Right lobe of liver (tissue), 4 donors: Measurements from ENCODE around the gene DCAF11.

Source experiments
- POLR2A ChIP-seq: fragments of 450-650 bp; IDR thresholded peaks from one replicate; pipeline ENCODE4 v1.6.1; 2017; ENCODE audit warnings: antibody characterized with exemption, mild to moderate bottlenecking
- TF ChIP-seq, protein P1 (sequence below), 4 donors: fragments of 200-600 bp in 3 of 4; fragments of 450-650 bp in 1 of 4; IDR thresholded peaks; one replicate each; pipeline versions ENCODE4 v1.5.1 to v1.8.0; 2016 to 2022; ENCODE audit warnings: antibody characterized with exemption in 4 of 4, mild to moderate bottlenecking in 2 of 4
- donor health status: DM: no; HTN: no; CAD: no.
- donor health status: DM: no; HTN: no; CAD: no.
- donor health status: DM: no; HTN: yes; CAD: no.

DNA sequence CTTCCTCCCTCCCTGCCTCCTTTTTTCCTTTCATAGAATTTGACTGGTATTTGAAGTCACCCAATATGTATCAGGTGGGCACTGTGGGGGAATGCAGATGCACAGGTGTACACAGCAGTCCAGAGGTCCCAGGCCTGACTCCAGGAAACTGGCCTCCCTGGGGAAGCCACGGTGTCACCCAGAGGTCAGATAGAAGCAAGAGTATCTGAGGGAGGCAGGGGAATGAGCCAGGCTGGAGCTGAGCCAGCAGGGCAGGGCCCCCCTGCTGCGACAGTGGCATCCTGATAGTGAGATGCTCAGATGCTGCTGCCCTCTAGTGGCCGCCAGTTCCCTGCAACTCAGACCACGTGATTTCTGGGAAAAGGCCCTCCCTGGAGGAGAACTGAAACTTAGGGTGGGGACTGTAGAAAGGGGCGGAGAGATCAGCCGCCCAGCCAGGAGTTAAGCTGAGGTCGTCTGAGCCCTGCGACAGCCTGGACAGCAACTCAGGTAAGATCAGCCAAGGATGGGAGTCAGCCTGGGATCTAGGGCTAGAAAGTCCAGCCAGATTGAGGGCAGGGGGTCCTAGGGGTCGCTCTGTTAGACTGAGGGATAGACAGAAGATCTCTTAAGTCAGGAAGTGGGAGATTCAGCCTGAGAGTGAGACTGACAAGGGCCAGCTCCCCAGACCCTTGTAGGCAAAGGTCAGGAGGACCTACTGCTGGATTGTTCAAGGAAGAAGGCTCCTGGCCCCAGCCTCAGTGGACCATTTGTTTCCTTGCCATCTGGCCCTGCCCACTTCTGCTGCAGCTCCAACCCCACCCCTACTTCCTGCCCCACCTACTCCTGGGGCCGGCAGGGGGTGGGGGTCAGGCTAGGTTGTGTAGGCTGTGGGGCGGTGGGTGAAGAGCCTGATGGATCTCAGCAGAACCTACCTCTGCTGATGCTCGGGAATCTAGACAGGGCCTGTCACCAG is 46.5 kb downstream of the DCAF11 start, which contains the start of gene IRF9:
- TF ChIP-seq, protein P1, sequence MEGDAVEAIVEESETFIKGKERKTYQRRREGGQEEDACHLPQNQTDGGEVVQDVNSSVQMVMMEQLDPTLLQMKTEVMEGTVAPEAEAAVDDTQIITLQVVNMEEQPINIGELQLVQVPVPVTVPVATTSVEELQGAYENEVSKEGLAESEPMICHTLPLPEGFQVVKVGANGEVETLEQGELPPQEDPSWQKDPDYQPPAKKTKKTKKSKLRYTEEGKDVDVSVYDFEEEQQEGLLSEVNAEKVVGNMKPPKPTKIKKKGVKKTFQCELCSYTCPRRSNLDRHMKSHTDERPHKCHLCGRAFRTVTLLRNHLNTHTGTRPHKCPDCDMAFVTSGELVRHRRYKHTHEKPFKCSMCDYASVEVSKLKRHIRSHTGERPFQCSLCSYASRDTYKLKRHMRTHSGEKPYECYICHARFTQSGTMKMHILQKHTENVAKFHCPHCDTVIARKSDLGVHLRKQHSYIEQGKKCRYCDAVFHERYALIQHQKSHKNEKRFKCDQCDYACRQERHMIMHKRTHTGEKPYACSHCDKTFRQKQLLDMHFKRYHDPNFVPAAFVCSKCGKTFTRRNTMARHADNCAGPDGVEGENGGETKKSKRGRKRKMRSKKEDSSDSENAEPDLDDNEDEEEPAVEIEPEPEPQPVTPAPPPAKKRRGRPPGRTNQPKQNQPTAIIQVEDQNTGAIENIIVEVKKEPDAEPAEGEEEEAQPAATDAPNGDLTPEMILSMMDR (IDR thresholded peaks at IDR 0.05) = peak; percentile 92 to 99 (median 95)
- TF ChIP-seq POLR2A = peak; percentile 56
